Nasal cavity respiratory epithelium epithelial cell of viscerocranial mucosa (primary cell): ENCODE data around the gene NTRK2. TPM values are rescaled to one million over a fixed set of nuclear protein-coding genes. Genes with fewer than 3 reads are reported as not detected.

Experiments used
- total RNA-seq: library from RNA; depleted of rRNA; stranded (reverse); fragments of >200 nt; gene quantifications from 2 replicates; pipeline ENCODE4 v1.2.3, GENCODE V29; 2014

Gene NTRK2
- total RNA-seq = under 0.01 and 0.07 TPM in 2 replicates

GRCh38 chr9:84669288-84670137 lies at the start of gene NTRK2:
TSS of gene NTRK2 (plus strand) at chr9:84669729. CDS start at chr9:84670749, 1,020 bp downstream.

